ENCODE measurements around the gene GPX4.
A peak's percentile ranks its signal among the peaks of the same experiment; 100 is the strongest.

- TF ChIP-seq CTCF (IDR thresholded peaks at IDR 0.05) (peak; percentile 74 to 83 (median 76)), POLR2A (IDR thresholded peaks at IDR 0.05) (no peak)
Observed at GRCh38 chr19:1064661-1065605, 38.9 kb upstream of the GPX4 start.
